CMK (cell line): Measurements from ENCODE around the gene LSM12.
A peak's percentile ranks its signal among the peaks of the same experiment; 100 is the strongest.
"Not testable (repeated sequence)": the region's sequence is repeated elsewhere in the genome, so short reads cannot be mapped to it uniquely, and the experiment has no call there.

ENCODE experiments used
- DNase-seq: peaks from one replicate; pipeline ENCODE4 v3.0.0-alpha.2; 2010; ENCODE audit warnings: low read depth

The LSM12 gene

GRCh38 chr17:44007346-44008204 is 58.9 kb downstream of the LSM12 start:
- no peak for DNase-seq

- DNase-seq, result peak; percentile 93
Measured at GRCh38 chr17:44006598-44007345, 59.7 kb downstream of the LSM12 start.

GRCh38 chr17:44006272-44006597 is 60.2 kb downstream of the LSM12 start:
- DNase-seq, result no peak

- DNase-seq, result no peak
Measured at GRCh38 chr17:44005527-44006271, 60.8 kb downstream of the LSM12 start.

- DNase-seq, result no peak
Measured at GRCh38 chr17:44004761-44005526, 61.5 kb downstream of the LSM12 start.

- DNase-seq, result no peak
Measured at GRCh38 chr17:44004077-44004760, 62.3 kb downstream of the LSM12 start, which contains the start of gene NAGS. Gene NAGS (plus strand): TSS chr17:44004622. CDS start chr17:44004664, 42 bp downstream.

- DNase-seq, result no peak
Measured at GRCh38 chr17:44002141-44002848, 64.2 kb downstream of the LSM12 start.

GRCh38 chr17:44001461-44001920 is 65.0 kb downstream of the LSM12 start:
- DNase-seq, result no peak

GRCh38 chr17:44000871-44001460 is 65.5 kb downstream of the LSM12 start:
- no peak for DNase-seq

GRCh38 chr17:44000141-44000860 is 66.2 kb downstream of the LSM12 start:
- DNase-seq, result no peak

GRCh38 chr17:43999024-43999423 is 67.4 kb downstream of the LSM12 start:
- DNase-seq, result no peak

GRCh38 chr17:43998552-43998951 is 67.9 kb downstream of the LSM12 start:
- no peak for DNase-seq

- not testable (repeated sequence) for DNase-seq
Measured at GRCh38 chr17:43997180-43997579, 69.3 kb downstream of the LSM12 start.

- DNase-seq, result no peak
Measured at GRCh38 chr17:43995150-43995471, 71.4 kb downstream of the LSM12 start.

GRCh38 chr17:43994272-43995149 is 72.0 kb downstream of the LSM12 start:
- no peak for DNase-seq

GRCh38 chr17:43992641-43993040 is 73.8 kb downstream of the LSM12 start:
- DNase-seq, result no peak

- DNase-seq, result no peak
Measured at GRCh38 chr17:43988301-43988700, 78.2 kb downstream of the LSM12 start.
